PC-3 (cell line): ENCODE data around the gene SH3RF3.

Source experiments
- CTCF ChIP-seq: fragments of 300-600 bp; sonication (generic); conservative IDR thresholded peaks from 2 replicates; pipeline ENCODE4 v1.5.1; 2017; ENCODE audit warnings: antibody characterized with exemption, low read depth, mild to moderate bottlenecking, low read length
- EZH2 ChIP-seq: fragments of 300-600 bp; sonication (generic); IDR thresholded peaks from one replicate; pipeline ENCODE4 v1.6.1; 2017; ENCODE audit warnings: antibody characterized with exemption, mild to moderate bottlenecking, low read length; ENCODE audit not compliant: unreplicated experiment

- TF ChIP-seq EZH2 (no peak), CTCF (no peak)
Observed at GRCh38 chr2:109094144-109094543, 34.9 kb upstream of the SH3RF3 start.
